GM19238 (cell line): ENCODE measurements around the gene MST1.

Source experiments
- DNase-seq: peaks from one replicate; pipeline ENCODE4 v3.0.0; 2011; ENCODE audit warnings: low spot score; ENCODE audit not compliant: insufficient read length

Gene MST1

DNA sequence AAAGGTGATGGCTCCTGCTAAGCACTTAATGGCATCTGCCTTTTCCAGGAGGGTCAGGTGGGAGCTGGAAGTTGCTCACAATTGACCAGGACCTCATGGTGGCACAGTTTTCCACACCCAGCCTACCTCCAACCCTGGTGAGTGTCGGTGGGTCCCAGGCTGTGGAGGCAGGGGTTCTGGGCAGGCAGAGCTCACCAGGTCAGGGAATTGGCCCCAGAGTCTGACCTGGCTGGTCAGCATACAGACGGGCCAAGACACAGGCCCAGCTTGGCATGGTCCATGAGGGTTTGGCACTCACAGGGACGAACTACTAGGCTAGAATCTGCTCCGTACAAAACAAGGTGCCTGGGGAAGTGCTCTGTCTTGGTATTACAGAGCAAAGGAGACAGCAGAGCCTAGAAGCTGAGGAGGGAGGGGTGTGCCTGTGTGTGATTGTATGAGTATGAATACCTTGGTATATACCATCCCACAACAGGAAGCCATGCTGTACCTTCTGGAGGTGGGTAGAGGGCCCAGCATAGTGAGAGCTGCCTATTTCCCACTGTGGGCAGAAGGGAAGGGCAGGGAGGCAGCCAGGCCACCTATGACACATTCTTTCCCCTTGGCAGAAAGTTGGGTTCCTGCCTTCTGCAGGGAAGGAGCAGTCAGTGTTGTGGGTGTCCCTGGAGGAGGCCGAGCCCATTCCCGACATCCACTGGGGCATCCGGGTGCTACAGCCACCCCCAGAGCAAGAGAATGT is 8.6 kb downstream of the MST1 start:
- no peak for DNase-seq

DNA sequence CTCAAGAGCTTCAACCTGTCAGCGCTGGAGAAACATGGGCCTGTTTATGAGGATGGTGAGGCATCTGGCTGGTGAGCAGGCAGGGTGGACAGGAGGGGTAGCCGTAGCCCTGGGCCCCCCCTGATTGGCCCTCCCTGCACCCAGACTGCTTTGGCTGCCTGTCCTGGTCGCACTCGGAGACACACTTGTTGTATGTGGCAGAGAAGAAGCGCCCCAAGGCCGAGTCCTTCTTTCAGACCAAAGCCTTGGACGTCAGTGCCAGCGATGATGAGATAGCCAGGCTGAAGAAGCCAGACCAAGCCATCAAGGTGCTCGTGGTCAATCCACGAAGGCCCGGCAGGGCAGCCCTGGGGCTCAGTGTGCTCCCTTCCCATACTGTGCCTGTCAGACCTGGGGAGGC is 13.4 kb downstream of the MST1 start:
- no peak for DNase-seq

- DNase-seq = no peak
These were observed 14.7 kb downstream of the MST1 start for GRCh38 chr3:49674497-49674983.

DNA sequence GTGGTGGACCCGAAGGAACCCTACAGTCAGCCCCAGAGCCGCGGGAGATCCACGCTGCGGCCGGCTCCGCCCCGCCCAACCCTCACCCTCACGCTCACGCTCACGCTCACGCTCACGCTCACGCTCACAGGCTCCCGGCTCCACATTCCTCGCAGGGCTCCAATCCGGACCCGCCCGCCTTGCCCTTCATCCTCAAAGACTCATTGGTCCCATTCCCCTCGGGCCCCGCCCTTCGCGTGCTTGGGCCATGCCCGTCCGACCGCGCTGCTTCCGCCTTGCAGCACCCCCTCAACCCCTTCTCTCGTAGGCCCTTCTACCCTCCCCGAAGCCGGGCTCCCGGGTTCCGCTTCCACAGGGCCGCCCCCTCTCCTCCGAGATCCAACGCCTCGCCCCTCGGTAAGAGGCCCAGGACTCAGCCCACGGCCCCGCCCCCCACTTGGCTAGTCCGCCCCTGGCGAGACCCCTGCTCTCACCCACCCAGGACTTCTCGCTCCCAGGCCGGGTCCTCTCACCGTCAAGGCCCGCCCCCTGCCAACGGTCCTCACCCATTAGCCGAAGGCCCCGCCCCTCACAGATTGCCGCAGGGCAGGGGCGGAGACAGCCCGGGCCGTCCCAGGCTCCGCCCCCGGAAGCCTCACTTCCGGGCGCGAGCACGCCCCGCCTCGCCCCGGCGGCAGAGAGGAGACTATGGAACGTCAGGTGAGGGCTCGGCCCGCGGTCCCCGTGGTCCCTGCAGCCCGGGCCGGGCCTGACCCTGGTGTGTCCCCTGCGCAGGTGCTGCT is 15.4 kb downstream of the MST1 start, which contains the start of gene APEH:
Gene APEH (plus strand): TSS at position 637 of the 782 bp plus-strand sequence. CDS start 51 bp downstream, at position 688.
- peak; percentile 97 for DNase-seq

DNA sequence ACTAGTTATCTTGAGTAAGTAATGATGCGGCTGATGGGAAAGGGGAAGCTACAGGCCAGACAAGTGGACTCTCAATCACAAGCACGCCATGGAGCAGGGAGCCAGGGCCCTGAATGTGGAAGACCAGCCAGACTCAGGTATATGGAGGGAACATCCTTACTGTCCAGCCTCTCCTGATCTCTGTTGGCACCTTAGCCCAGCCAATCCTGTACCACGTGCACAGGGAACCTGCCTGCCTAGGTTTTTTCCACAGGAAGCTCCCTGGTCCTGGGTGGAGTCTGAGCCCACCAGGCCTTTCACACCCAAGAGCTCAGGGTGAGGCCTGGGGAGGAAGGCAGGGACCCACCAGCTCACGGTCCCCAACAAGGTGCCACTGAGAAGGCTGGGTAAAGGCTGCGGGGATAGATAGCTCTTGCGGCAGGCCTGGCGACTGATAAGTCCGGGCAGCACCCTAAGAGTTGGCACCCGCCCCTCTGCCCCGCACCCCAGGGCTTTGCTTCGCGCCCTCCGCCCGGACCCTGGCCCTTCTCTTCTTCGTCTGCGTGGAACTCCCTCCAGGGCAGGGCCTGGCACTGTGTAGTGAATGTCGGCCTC is 16.1 kb downstream of the MST1 start:
- no peak for DNase-seq

- peak; percentile 76 for DNase-seq
These were observed 17.7 kb downstream of the MST1 start for GRCh38 chr3:49671291-49672288.

DNA sequence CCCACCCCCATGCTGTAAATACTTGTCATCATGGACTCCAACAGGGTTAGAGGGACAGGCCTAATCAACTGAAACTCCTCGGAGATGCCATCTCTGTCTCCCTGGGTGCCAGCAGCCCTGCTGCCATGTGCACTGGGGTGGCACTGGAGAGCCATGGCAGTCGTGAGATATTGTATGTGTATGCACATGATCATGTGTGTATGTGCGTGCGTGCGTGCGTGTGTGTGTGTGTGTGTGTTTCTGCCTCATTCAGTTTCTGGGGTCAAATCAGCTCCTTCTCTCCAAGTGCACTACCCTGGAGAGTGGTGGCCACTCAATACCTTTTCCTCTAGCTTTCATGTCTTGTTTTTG is 18.4 kb downstream of the MST1 start:
- no peak for DNase-seq

GRCh38 chr3:49669352-49669751 is 19.9 kb downstream of the MST1 start:
- DNase-seq = no peak

DNA sequence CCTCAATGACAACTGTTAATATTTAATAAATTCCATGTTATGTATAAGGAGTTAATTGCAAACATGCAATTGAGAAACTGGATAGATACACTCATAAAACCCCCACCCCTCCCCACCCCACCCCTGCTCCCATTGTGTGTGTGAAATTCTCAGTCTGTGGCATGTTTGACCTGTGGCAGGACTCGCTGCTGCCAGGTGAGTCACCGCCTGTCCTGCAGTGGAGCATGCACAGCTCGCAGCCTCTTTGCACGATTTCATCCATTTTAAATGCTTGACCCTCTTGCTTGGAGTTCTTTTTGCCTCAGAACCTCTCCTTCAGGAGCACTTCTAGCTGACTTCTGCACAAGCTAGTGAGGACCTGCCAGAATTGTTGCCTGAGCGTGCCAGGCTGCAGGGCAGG is 20.4 kb downstream of the MST1 start:
- no peak for DNase-seq

GRCh38 chr3:49668414-49668797 is 20.9 kb downstream of the MST1 start:
- DNase-seq = no peak

- DNase-seq = no peak
These were observed 21.4 kb downstream of the MST1 start for GRCh38 chr3:49667701-49668413.

DNA sequence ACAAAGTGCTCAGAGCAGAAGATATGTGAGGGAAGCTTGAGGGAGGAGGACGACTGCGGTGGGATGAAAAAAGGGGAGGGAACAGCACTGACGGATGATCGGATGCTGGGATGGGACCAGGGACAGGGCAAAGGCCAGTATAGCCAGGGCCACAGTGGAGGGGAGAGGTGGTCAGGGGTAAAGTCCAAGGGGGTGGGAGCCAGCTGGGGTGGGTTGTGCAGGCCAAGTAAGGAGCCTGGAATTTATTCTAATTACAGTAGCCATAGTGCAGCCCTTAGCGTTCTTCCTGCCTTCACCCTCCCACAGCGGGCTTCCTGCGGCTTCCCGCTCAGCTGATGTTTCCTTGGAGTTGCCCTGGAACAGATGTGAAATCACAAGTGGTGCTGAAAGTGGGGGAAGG is 22.7 kb downstream of the MST1 start:
- no peak for DNase-seq

DNA sequence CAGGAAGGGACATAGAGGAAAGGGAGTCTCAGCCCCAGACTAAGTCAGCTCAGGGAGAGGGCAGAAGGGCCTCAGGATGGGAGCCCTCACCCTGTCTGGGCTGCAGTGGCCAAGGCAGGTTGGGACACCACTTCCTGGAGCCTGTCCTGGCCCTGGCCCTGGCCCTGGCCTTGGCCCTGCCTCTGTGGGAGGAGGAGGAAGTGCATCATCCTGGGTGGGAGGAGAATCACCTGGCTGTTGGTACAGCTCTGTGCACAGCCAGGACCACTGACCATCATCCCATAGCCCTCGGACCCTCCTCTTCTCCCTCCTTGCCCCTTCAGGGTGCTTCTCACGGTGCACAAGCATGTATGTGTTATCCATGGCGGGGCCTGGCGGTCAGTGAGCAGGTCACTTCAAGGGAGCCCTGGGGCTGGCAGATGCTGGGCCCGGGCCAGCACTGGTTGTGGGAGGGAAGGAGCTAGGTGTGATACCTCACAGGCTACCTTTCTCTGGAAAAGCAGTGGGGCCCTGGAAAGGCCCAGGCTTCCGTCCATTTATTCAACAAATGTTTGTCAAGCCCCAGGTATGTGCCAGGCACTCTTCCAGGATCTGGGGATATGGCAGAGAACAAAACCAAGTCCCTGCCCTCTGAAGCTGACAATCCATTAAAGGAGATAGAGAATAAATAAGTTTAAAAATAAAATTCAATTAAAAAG is 23.3 kb downstream of the MST1 start:
- no peak for DNase-seq

GRCh38 chr3:49664300-49664699 is 25.0 kb downstream of the MST1 start:
- no peak for DNase-seq

- DNase-seq = no peak
These were observed 25.4 kb downstream of the MST1 start for GRCh38 chr3:49663831-49664230.

DNA sequence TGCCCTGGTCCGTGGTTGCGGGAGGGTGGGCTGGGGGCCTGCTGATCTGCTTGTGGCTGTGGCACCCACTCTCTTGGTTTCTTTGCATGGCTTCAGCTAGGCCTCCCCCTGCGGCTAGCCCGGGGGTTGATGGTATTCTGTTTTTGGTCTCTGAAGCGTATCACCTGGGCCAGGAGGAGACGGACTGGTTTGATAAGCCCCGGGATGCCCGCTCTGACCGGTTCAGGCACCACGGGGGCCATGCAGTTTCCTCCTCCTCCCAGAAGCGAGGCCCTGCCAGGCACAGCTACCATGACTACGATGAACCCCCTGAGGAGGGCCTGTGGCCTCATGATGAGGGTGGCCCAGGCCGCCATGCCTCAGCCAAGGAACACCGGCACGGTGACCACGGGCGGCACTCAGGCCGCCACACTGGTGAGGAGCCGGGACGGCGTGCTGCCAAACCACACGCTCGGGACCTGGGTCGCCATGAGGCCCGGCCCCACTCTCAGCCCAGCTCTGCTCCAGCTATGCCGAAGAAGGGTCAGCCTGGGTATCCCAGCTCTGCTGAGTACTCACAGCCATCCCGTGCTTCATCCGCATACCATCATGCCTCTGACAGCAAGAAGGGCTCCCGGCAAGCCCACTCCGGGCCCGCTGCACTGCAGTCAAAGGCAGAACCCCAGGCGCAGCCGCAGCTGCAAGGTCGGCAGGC is 26.4 kb downstream of the MST1 start:
- DNase-seq = no peak

DNA sequence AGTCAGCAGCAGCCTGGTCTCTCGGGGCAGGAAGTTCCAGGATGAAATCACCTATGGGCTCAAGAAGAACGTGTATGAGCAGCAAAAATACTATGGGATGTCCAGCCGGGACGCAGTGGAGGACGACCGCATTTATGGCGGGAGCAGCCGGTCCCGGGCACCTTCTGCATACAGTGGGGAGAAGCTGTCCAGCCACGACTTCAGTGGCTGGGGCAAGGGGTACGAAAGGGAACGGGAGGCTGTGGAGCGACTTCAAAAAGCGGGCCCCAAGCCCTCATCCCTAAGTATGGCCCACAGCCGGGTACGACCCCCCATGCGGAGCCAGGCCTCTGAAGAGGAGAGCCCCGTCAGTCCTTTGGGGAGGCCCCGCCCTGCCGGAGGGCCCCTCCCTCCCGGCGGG is 27.3 kb downstream of the MST1 start:
- DNase-seq = no peak

GRCh38 chr3:49661281-49661680 is 28.0 kb downstream of the MST1 start:
- no peak for DNase-seq

DNA sequence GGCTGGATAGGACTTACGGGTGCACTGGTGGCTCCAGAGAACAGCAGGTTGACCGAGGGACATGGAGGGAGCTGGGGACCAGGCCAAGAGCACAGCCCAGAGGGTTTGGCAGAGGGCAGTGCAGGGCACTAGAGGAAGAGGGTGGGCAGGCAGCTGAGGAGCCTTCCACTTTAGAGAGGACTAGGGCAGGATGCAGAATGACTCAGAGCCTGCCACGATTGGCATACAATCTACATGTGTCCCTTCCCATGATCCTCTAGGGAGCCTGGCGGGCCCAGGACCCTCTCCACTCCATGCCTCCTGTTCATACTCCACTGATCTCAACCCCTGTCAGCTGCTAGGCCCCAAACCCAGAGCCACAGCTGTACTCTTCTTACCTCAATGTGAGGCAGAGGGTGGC is 29.5 kb downstream of the MST1 start:
- DNase-seq = no peak
